Upper lobe of left lung (tissue), 6 donors: ENCODE data around the gene MTRR. TPM values are rescaled to one million over a fixed set of nuclear protein-coding genes. Genes with fewer than 3 reads are reported as not detected.

Experiments
- ATAC-seq, 2 donors: fragments of 200-7000 bp; cut with Tn5 transposase; one replicate each; pipeline ENCODE4 v1.9.1; 2022; ENCODE audit warnings: mild to moderate bottlenecking in 2 of 2, moderate library complexity in 2 of 2; ENCODE audit not compliant: low FRiP score in 2 of 2
- DNase-seq, 2 donors: peaks; one replicate each; pipeline ENCODE4 v3.0.0-alpha.2; 2019 to 2020
- H3K27ac ChIP-seq, 4 donors: fragments of 200-600 bp; sonication (generic); one replicate each; pipeline ENCODE4 v1.5.1; 2016 to 2019
- H3K27me3 ChIP-seq, 4 donors: fragments of 200-600 bp; sonication (generic); one replicate each; pipeline ENCODE4 v1.5.1; 2017 to 2019
- H3K36me3 ChIP-seq, 4 donors: fragments of 200-600 bp; sonication (generic); one replicate each; pipeline ENCODE4 v1.5.1; 2016 to 2019
- H3K4me1 ChIP-seq, 4 donors: fragments of 200-600 bp; sonication (generic); one replicate each; pipeline ENCODE4 v1.5.1; 2018 to 2019
- H3K4me3 ChIP-seq, 4 donors: fragments of 200-600 bp; sonication (generic); one replicate each; pipeline ENCODE4 v1.5.1; 2017 to 2019; ENCODE audit warnings: mild to moderate bottlenecking in 2 of 4, moderate library complexity in 1 of 4
- H3K9me3 ChIP-seq, 4 donors: fragments of 200-600 bp; sonication (generic); one replicate each; pipeline ENCODE4 v1.5.1; 2018 to 2019
- EP300 ChIP-seq, 4 donors: sonication (generic); formaldehyde crosslinking; IDR thresholded peaks; one replicate each; pipeline ENCODE4 v1.5.1; 2017; ENCODE audit warnings: antibody characterized with exemption in 4 of 4, control low read depth in 2 of 4
- POLR2A ChIP-seq, 4 donors: fragments of 450-650 bp; IDR thresholded peaks; one replicate each; pipeline ENCODE4 v1.5.1; 2016 to 2017; ENCODE audit warnings: antibody characterized with exemption in 4 of 4, mild to moderate bottlenecking in 2 of 4
- POLR2AphosphoS5 ChIP-seq, 2 donors: sonication (generic); formaldehyde crosslinking; IDR thresholded peaks; one replicate each; pipeline ENCODE4 v1.5.1; 2017; ENCODE audit warnings: antibody characterized with exemption in 2 of 2
- WGBS, 2 donors: methylation state at CpG; one replicate each; pipeline ENCODE4 v1.1.5; 2017 to 2018; 5-methylcytosine and 5-hydroxymethylcytosine counted together
- total RNA-seq, 6 donors: library from RNA; depleted of rRNA in 4 of 6; stranded (reverse); fragments of >200 nt in 4 of 6; gene quantifications; one replicate each; pipeline versions ENCODE4 v1.1.0 to v1.2.1, GENCODE V29; 2016 to 2021
- TF ChIP-seq, protein P1 (sequence below), 6 experiments: fragments of 450-650 bp in 4 of 6; fragments of 200-600 bp in 2 of 6; sonication (generic) in 2 of 6; IDR thresholded peaks; one replicate each; pipeline ENCODE4 v1.5.1; 2016 to 2019; ENCODE audit warnings: antibody characterized with exemption in 6 of 6
- donor health status: DM: no; HTN: no; CAD: no; lungs with moderate emphysema.
- donor health status: DM: no; HTN: yes; CAD: no; lungs with severe emphysema.

The MTRR gene
- total RNA-seq, 6 donors from 2014 or later, result 91.1 to 157 (median 105) TPM

DNA sequence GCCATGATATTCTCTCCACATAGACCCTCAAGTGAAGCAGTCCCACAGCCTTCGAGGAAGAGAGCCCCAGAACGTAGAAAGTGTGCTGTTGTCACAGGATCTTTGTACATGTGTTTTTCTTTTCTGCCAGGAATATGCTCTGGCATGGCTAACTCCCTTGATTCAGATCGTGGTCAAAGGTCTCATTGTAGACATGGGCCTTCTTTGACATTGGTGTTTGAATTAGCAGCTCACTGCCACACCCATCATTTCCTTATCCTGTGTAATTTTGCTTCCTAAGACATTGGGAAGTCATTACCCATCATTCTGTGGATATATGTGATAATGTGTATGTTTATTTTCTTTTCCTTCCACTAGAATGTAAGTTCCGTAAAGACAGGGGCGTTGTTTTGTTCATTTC, 25.5 kb downstream of the MTRR start:
- Histone ChIP-seq H3K27me3 (no peaks in the 10 kb centered on the region), H3K9me3 (no peaks in the 10 kb centered on the region), H3K36me3 (peaks cover 39 to 91% (median 68%) of the 10 kb centered on the region in 4 donors), H3K27ac (peak overlapping the region in 2 of 4 donors; percentile 10 to 27), H3K4me3 (no peak overlapping the region), H3K4me1 (peaks cover 0 to 6% (median 0%) of the 10 kb centered on the region in 4 donors)
- ATAC-seq (no peak), DNase-seq (no peak)
- no peak for TF ChIP-seq EP300 (IDR thresholded peaks at IDR 0.05)
- no peak for TF ChIP-seq POLR2AphosphoS5 (IDR thresholded peaks at IDR 0.05)
- TF ChIP-seq POLR2A (IDR thresholded peaks at IDR 0.05), result no peak
- TF ChIP-seq, protein P1, sequence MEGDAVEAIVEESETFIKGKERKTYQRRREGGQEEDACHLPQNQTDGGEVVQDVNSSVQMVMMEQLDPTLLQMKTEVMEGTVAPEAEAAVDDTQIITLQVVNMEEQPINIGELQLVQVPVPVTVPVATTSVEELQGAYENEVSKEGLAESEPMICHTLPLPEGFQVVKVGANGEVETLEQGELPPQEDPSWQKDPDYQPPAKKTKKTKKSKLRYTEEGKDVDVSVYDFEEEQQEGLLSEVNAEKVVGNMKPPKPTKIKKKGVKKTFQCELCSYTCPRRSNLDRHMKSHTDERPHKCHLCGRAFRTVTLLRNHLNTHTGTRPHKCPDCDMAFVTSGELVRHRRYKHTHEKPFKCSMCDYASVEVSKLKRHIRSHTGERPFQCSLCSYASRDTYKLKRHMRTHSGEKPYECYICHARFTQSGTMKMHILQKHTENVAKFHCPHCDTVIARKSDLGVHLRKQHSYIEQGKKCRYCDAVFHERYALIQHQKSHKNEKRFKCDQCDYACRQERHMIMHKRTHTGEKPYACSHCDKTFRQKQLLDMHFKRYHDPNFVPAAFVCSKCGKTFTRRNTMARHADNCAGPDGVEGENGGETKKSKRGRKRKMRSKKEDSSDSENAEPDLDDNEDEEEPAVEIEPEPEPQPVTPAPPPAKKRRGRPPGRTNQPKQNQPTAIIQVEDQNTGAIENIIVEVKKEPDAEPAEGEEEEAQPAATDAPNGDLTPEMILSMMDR (IDR thresholded peaks at IDR 0.05), result no peak
- 57 to 81% methylated on average over 5 of the region's 5 CpGs for WGBS, 2 donors

DNA sequence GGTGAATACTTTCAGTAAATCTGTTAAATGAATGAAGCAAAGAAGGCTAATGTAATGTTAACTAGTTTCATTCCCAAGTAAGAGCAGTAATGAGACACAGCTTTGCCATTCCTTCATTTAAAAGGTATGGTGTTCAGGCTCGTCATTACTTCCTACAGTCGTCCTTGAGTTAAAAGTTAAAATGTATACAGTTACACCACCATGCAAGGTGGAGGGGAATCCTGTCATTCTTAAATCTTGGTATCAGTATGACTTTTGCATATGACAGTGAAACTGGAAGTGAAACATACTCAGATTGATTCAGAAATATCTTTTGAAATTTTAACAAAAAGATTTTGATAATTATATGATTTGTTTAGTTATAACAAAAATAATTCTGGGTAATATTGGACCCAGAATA, 25.9 kb downstream of the MTRR start:
- Histone ChIP-seq H3K4me1 (peaks cover 0 to 6% (median 0%) of the 10 kb centered on the region in 4 donors), H3K4me3 (no peak overlapping the region), H3K27ac (no peak overlapping the region), H3K36me3 (peaks cover 37 to 91% (median 68%) of the 10 kb centered on the region in 4 donors), H3K27me3 (no peaks in the 10 kb centered on the region), H3K9me3 (no peaks in the 10 kb centered on the region)
- DNase-seq (no peak), ATAC-seq (no peak)
- TF ChIP-seq POLR2A (IDR thresholded peaks at IDR 0.05) (no peak), POLR2AphosphoS5 (IDR thresholded peaks at IDR 0.05) (no peak), EP300 (IDR thresholded peaks at IDR 0.05) (no peak)
- TF ChIP-seq, protein P1 (IDR thresholded peaks at IDR 0.05), result no peak
- 53 to 60% methylated on average over 2 of the region's 2 CpGs for WGBS, 2 donors

DNA sequence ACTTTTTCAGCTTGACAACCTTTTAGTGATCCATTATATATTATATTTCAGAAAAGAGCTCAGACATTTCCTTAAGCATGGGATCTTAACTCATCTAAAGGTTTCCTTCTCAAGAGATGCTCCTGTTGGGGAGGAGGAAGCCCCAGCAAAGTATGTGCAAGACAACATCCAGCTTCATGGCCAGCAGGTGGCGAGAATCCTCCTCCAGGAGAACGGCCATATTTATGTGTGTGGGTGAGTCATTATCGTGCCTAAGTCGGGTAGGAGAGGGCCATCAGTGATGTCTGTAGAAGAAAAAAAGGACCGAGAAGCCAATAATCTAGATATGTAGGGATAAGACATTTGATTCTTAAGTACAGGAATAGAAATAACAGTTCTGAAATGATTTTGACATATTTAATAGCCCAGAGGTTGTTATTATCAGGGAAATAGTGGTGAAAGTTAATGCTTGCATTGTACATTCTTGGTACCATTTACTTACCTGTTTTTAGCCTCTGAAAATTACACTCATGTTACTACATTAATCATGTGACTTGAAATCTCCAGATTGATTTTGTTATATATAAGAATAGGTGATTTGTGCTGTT, 28.2 kb downstream of the MTRR start:
- H3K4me1 ChIP-seq, result peaks cover 0 to 6% (median 0%) of the 10 kb centered on the region in 4 donors
- H3K27me3 ChIP-seq, result no peaks in the 10 kb centered on the region
- TF ChIP-seq, protein P1 (IDR thresholded peaks at IDR 0.05), result no peak
- peaks cover 48 to 98% (median 72%) of the 10 kb centered on the region in 4 donors for H3K36me3 ChIP-seq
- H3K4me3 ChIP-seq, result no peak overlapping the region
- H3K27ac ChIP-seq, result no peak overlapping the region
- 85% methylated on average over 5 of the region's 5 CpGs for WGBS, 2 donors
- DNase-seq (no peak), ATAC-seq (no peak)
- H3K9me3 ChIP-seq, result no peaks in the 10 kb centered on the region

DNA sequence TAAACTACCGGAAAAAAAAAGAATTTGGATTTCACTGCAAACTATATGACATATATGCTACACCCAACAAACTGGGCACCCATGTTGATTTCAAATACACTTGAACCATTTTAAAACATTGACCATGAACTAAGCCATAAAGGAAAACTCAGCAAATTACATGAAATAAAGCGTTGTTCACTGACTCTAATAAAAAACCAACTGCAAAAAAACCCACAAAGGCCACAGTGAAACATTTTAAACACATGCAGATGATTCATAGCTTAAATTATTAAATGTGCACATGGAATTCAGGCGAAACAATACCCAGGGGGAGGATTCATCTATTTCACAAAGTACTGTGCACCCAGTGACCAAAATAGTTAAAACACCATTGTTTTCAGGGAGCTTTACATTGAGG, 33.3 kb downstream of the MTRR start:
- ATAC-seq, result no peak
- no peak for TF ChIP-seq POLR2A (IDR thresholded peaks at IDR 0.05)
- TF ChIP-seq, protein P1 (IDR thresholded peaks at IDR 0.05), result no peak
- no peak for TF ChIP-seq EP300 (IDR thresholded peaks at IDR 0.05)
- TF ChIP-seq POLR2AphosphoS5 (IDR thresholded peaks at IDR 0.05), result no peak
- WGBS, 2 donors, result 94 to 97% methylated on average over 3 of the region's 3 CpGs
- H3K4me3 ChIP-seq, result no peak overlapping the region
- no peak for DNase-seq
- H3K27ac ChIP-seq, result no peak overlapping the region
- peaks cover 31 to 68% (median 49%) of the 10 kb centered on the region in 4 donors for H3K36me3 ChIP-seq
- no peaks in the 10 kb centered on the region for H3K4me1 ChIP-seq
- peaks cover 0 to 3% (median 0%) of the 10 kb centered on the region in 4 donors for H3K9me3 ChIP-seq
- no peaks in the 10 kb centered on the region for H3K27me3 ChIP-seq
